H1 (cell line): Measurements from ENCODE around the gene TEAD2.

Experiments used
- EP300 ChIP-seq, 2 experiments: IDR thresholded peaks; 1 replicate in 1 of 2; 2 replicates in 1 of 2; pipeline ENCODE4 v1.6.1; 2011 to 2012; ENCODE audit warnings: low read depth in 2 of 2, low read length in 2 of 2, mild to moderate bottlenecking in 2 of 2, borderline replicate concordance in 1 of 2, inconsistent platforms in 1 of 2, moderate library complexity in 1 of 2
- EZH2 ChIP-seq: fragments of 200-600 bp; sonication (generic); IDR thresholded peaks from 2 replicates; pipeline ENCODE4 v1.7.1; 2012; ENCODE audit warnings: low read depth, mild to moderate bottlenecking, moderate library complexity, low read length, inconsistent platforms; ENCODE audit not compliant: severe bottlenecking
- FOSL1 ChIP-seq: IDR thresholded peaks from 2 replicates; pipeline ENCODE4 v1.6.1; 2011; ENCODE audit warnings: mild to moderate bottlenecking, low read depth, low read length, moderate library complexity; ENCODE audit not compliant: insufficient read depth
- RFX5 ChIP-seq: IDR thresholded peaks from 2 replicates; pipeline ENCODE4 v1.6.1; 2011; ENCODE audit warnings: low read depth, low read length, improper control_type of control experiment, borderline replicate concordance
- RXRA ChIP-seq: IDR thresholded peaks from 2 replicates; pipeline ENCODE4 v1.6.1; 2011; ENCODE audit warnings: low read depth, mild to moderate bottlenecking, low read length, moderate library complexity; ENCODE audit not compliant: insufficient read depth
- SIN3A ChIP-seq, 2 experiments: IDR thresholded peaks in 1 of 2; conservative IDR thresholded peaks in 1 of 2; 2 replicates each; pipeline ENCODE4 v1.6.1; 2011 to 2012; ENCODE audit warnings: low read length in 2 of 2, improper control_type of control experiment in 1 of 2, low read depth in 1 of 2, mild to moderate bottlenecking in 1 of 2
- SP1 ChIP-seq: IDR thresholded peaks from 2 replicates; pipeline ENCODE4 v1.6.1; 2011; ENCODE audit warnings: low read depth, low read length
- TF ChIP-seq, protein P1 (sequence below), 3 experiments: IDR thresholded peaks; 1 replicate in 2 of 3; 2 replicates in 1 of 3; pipeline versions ENCODE4 v1.5.1 to v1.6.1; 2011; ENCODE audit warnings: low read length in 3 of 3, mild to moderate bottlenecking in 3 of 3, inconsistent platforms in 2 of 3, low read depth in 1 of 3, moderate library complexity in 1 of 3; ENCODE audit not compliant: insufficient read depth in 1 of 3; ENCODE audit errors: control extremely low read depth in 1 of 3

GRCh38 chr19:49347191-49347590, 15.0 kb downstream of the TEAD2 start:
- TF ChIP-seq RXRA (no peak), SIN3A (conservative IDR thresholded peaks at IDR 0.05 in 1 of 2, IDR thresholded peaks at IDR 0.05 in 1 of 2; ENCODE audit: low read depth in 1 of 2, low read length in 2 of 2) (no peak), EZH2 (no peak), FOSL1 (no peak), EP300 (IDR thresholded peaks at IDR 0.05; ENCODE audit: borderline replicate concordance in 1 of 2, low read depth in 2 of 2, low read length in 2 of 2) (no peak), SP1 (no peak), RFX5 (no peak)
- TF ChIP-seq, protein P1, sequence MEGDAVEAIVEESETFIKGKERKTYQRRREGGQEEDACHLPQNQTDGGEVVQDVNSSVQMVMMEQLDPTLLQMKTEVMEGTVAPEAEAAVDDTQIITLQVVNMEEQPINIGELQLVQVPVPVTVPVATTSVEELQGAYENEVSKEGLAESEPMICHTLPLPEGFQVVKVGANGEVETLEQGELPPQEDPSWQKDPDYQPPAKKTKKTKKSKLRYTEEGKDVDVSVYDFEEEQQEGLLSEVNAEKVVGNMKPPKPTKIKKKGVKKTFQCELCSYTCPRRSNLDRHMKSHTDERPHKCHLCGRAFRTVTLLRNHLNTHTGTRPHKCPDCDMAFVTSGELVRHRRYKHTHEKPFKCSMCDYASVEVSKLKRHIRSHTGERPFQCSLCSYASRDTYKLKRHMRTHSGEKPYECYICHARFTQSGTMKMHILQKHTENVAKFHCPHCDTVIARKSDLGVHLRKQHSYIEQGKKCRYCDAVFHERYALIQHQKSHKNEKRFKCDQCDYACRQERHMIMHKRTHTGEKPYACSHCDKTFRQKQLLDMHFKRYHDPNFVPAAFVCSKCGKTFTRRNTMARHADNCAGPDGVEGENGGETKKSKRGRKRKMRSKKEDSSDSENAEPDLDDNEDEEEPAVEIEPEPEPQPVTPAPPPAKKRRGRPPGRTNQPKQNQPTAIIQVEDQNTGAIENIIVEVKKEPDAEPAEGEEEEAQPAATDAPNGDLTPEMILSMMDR (IDR thresholded peaks at IDR 0.05; ENCODE audit: control extremely low read depth in 1 of 3, insufficient read depth in 1 of 3, low read depth in 1 of 3, low read length in 3 of 3), result no peak
